DMS 273 (cell line): ENCODE data around the gene TRAF5.

ENCODE experiments used
- DNase-seq: peaks from one replicate; lab custom pipeline; 2025; ENCODE audit not compliant: unreplicated experiment; lab: John Stamatoyannopoulos, UW

The TRAF5 gene

GRCh38 chr1:211327346-211327921 is 801 bp downstream of the TRAF5 start:
- peak; percentile 78 for DNase-seq

- DNase-seq, result peak; percentile 47
Measured at GRCh38 chr1:211328084-211328694, 1.6 kb downstream of the TRAF5 start.

- DNase-seq, result peak; percentile 87
Measured at GRCh38 chr1:211328866-211329475, 2.3 kb downstream of the TRAF5 start.

GRCh38 chr1:211329764-211330201 is 3.1 kb downstream of the TRAF5 start:
- peak; percentile 36 for DNase-seq

GRCh38 chr1:211330282-211330936 is 3.8 kb downstream of the TRAF5 start:
- no peak for DNase-seq

GRCh38 chr1:211331011-211331709 is 4.5 kb downstream of the TRAF5 start:
- DNase-seq, result no peak

GRCh38 chr1:211332036-211332616 is 5.5 kb downstream of the TRAF5 start:
- peak; percentile 54 for DNase-seq

GRCh38 chr1:211332830-211333229 is 6.2 kb downstream of the TRAF5 start:
- DNase-seq, result no peak

GRCh38 chr1:211333906-211334305 is 7.3 kb downstream of the TRAF5 start:
- DNase-seq, result no peak

GRCh38 chr1:211334986-211335385 is 8.4 kb downstream of the TRAF5 start:
- no peak for DNase-seq

GRCh38 chr1:211335522-211336157 is 9.0 kb downstream of the TRAF5 start:
- DNase-seq, result no peak

GRCh38 chr1:211336161-211336560 is 9.5 kb downstream of the TRAF5 start:
- no peak for DNase-seq

- no peak for DNase-seq
Measured at GRCh38 chr1:211336775-211337174, 10.1 kb downstream of the TRAF5 start.

GRCh38 chr1:211337430-211338223 is 11.0 kb downstream of the TRAF5 start:
- no peak for DNase-seq

GRCh38 chr1:211338224-211338620 is 11.6 kb downstream of the TRAF5 start:
- DNase-seq, result no peak

- DNase-seq, result no peak
Measured at GRCh38 chr1:211339631-211340041, 13.0 kb downstream of the TRAF5 start.

- no peak for DNase-seq
Measured at GRCh38 chr1:211340622-211341507, 14.2 kb downstream of the TRAF5 start.

- DNase-seq, result no peak
Measured at GRCh38 chr1:211341999-211342398, 15.4 kb downstream of the TRAF5 start.

- DNase-seq, result no peak
Measured at GRCh38 chr1:211343607-211344006, 17.0 kb downstream of the TRAF5 start.
